ENCODE data around the gene STPG1. TPM values are rescaled to one million over a fixed set of nuclear protein-coding genes. Genes with fewer than 3 reads are reported as not detected.
A peak's percentile ranks its signal among the peaks of the same experiment; 100 is the strongest.

The STPG1 gene
- total RNA-seq, 1 donor from 2014 or later = 4.9 TPM

GRCh38 chr1:24369199-24369598 is 44.4 kb downstream of the STPG1 start:
- Mint-ChIP-seq H3K27ac (no peak overlapping the region), H3K9me3 (no peaks in the 10 kb centered on the region), H3K4me1 (ENCODE audit: low read depth) (peaks cover 19% of the 10 kb centered on the region), H3K36me3 (ENCODE audit: low read depth) (no peaks in the 10 kb centered on the region), H3K27me3 (ENCODE audit: low read depth) (no peaks in the 10 kb centered on the region), H3K4me3 (ENCODE audit: low read depth) (no peak overlapping the region)
- intact Hi-C loops (cut with micrococcal nuclease) = no loop called here
- no peak for DNase-seq (ENCODE audit: low spot score)

DNA sequence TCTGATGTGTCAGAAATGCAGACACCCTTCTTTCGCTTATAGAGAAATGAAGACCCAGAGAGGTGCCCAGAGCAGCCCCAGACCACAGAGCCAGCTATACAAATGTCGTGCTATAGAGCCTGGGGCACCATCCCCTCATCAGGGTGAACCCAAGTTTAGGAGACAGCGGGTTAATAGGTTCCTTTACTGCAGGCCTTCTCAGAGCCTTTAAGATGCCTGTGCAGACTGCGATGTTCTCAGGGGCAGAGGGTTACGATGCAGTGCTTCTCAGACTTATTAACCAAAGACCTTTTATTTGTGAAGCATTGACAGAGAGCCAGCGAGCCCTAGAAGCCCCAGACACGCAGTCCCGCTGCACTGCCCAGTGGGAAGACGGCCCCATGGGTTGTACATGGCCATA is 46.9 kb downstream of the STPG1 start:
- H3K9me3 Mint-ChIP-seq = no peaks in the 10 kb centered on the region
- no peak overlapping the region for H3K27ac Mint-ChIP-seq
- peaks cover 23% of the 10 kb centered on the region for H3K4me1 Mint-ChIP-seq (ENCODE audit: low read depth)
- intact Hi-C loops (cut with micrococcal nuclease) = no loop called here
- no peaks in the 10 kb centered on the region for H3K27me3 Mint-ChIP-seq (ENCODE audit: low read depth)
- no peaks in the 10 kb centered on the region for H3K36me3 Mint-ChIP-seq (ENCODE audit: low read depth)
- DNase-seq (ENCODE audit: low spot score) = no peak
- no peak overlapping the region for H3K4me3 Mint-ChIP-seq (ENCODE audit: low read depth)

- peak; percentile 23 for DNase-seq (ENCODE audit: low spot score)
- Mint-ChIP-seq H3K27me3 (ENCODE audit: low read depth) (no peaks in the 10 kb centered on the region), H3K9me3 (no peaks in the 10 kb centered on the region), H3K4me1 (ENCODE audit: low read depth) (peaks cover 23% of the 10 kb centered on the region), H3K4me3 (ENCODE audit: low read depth) (no peak overlapping the region), H3K27ac (peak overlapping the region; percentile 74), H3K36me3 (ENCODE audit: low read depth) (peaks cover 2% of the 10 kb centered on the region)
- intact Hi-C loops (cut with micrococcal nuclease) = loop anchor here (1.0 kb wide), 3 partner anchors 14 to 43 kb away; no protein-coding TSS in a partner anchor
Observed at GRCh38 chr1:24364975-24365678, 48.5 kb downstream of the STPG1 start.

- Mint-ChIP-seq H3K9me3 (no peaks in the 10 kb centered on the region), H3K4me1 (ENCODE audit: low read depth) (peaks cover 23% of the 10 kb centered on the region), H3K36me3 (ENCODE audit: low read depth) (peaks cover 2% of the 10 kb centered on the region), H3K27me3 (ENCODE audit: low read depth) (no peaks in the 10 kb centered on the region), H3K27ac (no peak overlapping the region), H3K4me3 (ENCODE audit: low read depth) (no peak overlapping the region)
- DNase-seq (ENCODE audit: low spot score) = no peak
- intact Hi-C loops (cut with micrococcal nuclease) = no loop called here
Observed at GRCh38 chr1:24364605-24364974, 49.0 kb downstream of the STPG1 start.

GRCh38 chr1:24363994-24364393 is 49.6 kb downstream of the STPG1 start:
- intact Hi-C loops (cut with micrococcal nuclease) = no loop called here
- no peak for DNase-seq (ENCODE audit: low spot score)
- no peak overlapping the region for H3K27ac Mint-ChIP-seq
- peaks cover 2% of the 10 kb centered on the region for H3K36me3 Mint-ChIP-seq (ENCODE audit: low read depth)
- H3K9me3 Mint-ChIP-seq = no peaks in the 10 kb centered on the region
- no peaks in the 10 kb centered on the region for H3K27me3 Mint-ChIP-seq (ENCODE audit: low read depth)
- no peak overlapping the region for H3K4me3 Mint-ChIP-seq (ENCODE audit: low read depth)
- peaks cover 23% of the 10 kb centered on the region for H3K4me1 Mint-ChIP-seq (ENCODE audit: low read depth)

- Mint-ChIP-seq H3K27me3 (ENCODE audit: low read depth) (no peaks in the 10 kb centered on the region), H3K4me1 (ENCODE audit: low read depth) (peaks cover 23% of the 10 kb centered on the region), H3K4me3 (ENCODE audit: low read depth) (no peak overlapping the region)
Observed at GRCh38 chr1:24362982-24363614, 50.5 kb downstream of the STPG1 start.

GRCh38 chr1:24362396-24362795 is 51.2 kb downstream of the STPG1 start:
- DNase-seq (ENCODE audit: low spot score) = no peak
- Mint-ChIP-seq H3K27me3 (ENCODE audit: low read depth) (no peaks in the 10 kb centered on the region), H3K4me1 (ENCODE audit: low read depth) (peaks cover 23% of the 10 kb centered on the region), H3K27ac (no peak overlapping the region), H3K9me3 (no peaks in the 10 kb centered on the region), H3K4me3 (ENCODE audit: low read depth) (no peak overlapping the region), H3K36me3 (ENCODE audit: low read depth) (peaks cover 2% of the 10 kb centered on the region)
- intact Hi-C loops (cut with micrococcal nuclease) = no loop called here

More at GRCh38 chr1:24362982-24363614, 50.5 kb downstream of the STPG1 start:
- intact Hi-C loops (cut with micrococcal nuclease) = no loop called here
- H3K36me3 Mint-ChIP-seq (ENCODE audit: low read depth) = peaks cover 2% of the 10 kb centered on the region
- H3K27ac Mint-ChIP-seq = no peak overlapping the region
- no peak for DNase-seq (ENCODE audit: low spot score)
- no peaks in the 10 kb centered on the region for H3K9me3 Mint-ChIP-seq

DNA sequence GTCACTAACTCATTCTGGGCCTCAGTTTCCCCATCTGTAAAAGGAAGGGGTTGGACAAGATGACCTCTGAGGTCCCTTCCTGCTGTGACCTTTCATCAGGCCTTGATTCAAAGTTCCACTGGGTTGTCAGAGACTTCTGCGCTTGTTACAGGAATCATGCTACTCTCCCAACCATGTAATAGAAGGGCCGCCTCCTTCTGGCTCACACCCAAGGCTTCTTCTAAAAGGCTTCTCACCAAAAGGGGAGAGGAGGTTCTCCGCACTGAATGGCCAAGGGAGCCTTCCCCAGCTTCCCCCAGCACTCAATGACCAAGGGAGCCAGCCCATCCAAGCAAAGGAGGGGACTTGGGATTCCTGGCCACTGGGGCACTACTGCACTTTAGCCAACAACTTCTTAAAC is 51.8 kb downstream of the STPG1 start:
- DNase-seq (ENCODE audit: low spot score) = no peak
- intact Hi-C loops (cut with micrococcal nuclease) = no loop called here
- Mint-ChIP-seq H3K27ac (no peak overlapping the region), H3K36me3 (ENCODE audit: low read depth) (peaks cover 2% of the 10 kb centered on the region), H3K27me3 (ENCODE audit: low read depth) (no peaks in the 10 kb centered on the region), H3K4me1 (ENCODE audit: low read depth) (peaks cover 23% of the 10 kb centered on the region), H3K9me3 (no peaks in the 10 kb centered on the region), H3K4me3 (ENCODE audit: low read depth) (no peak overlapping the region)

- intact Hi-C loops (cut with micrococcal nuclease) = no loop called here
- H3K36me3 Mint-ChIP-seq (ENCODE audit: low read depth) = peaks cover 2% of the 10 kb centered on the region
Observed at GRCh38 chr1:24360681-24361080, 52.9 kb downstream of the STPG1 start.

GRCh38 chr1:24357038-24357437 is 56.5 kb downstream of the STPG1 start:
- Mint-ChIP-seq H3K36me3 (ENCODE audit: low read depth) (peaks cover 2% of the 10 kb centered on the region), H3K27ac (no peak overlapping the region), H3K4me3 (ENCODE audit: low read depth) (no peak overlapping the region), H3K27me3 (ENCODE audit: low read depth) (no peaks in the 10 kb centered on the region), H3K4me1 (ENCODE audit: low read depth) (peaks cover 17% of the 10 kb centered on the region), H3K9me3 (no peaks in the 10 kb centered on the region)
- intact Hi-C loops (cut with micrococcal nuclease) = no loop called here
- DNase-seq (ENCODE audit: low spot score) = no peak

More at GRCh38 chr1:24360681-24361080, 52.9 kb downstream of the STPG1 start:
- H3K27ac Mint-ChIP-seq = no peak overlapping the region
- no peaks in the 10 kb centered on the region for H3K9me3 Mint-ChIP-seq
- no peak for DNase-seq (ENCODE audit: low spot score)
- no peaks in the 10 kb centered on the region for H3K27me3 Mint-ChIP-seq (ENCODE audit: low read depth)
- peaks cover 17% of the 10 kb centered on the region for H3K4me1 Mint-ChIP-seq (ENCODE audit: low read depth)
- no peak overlapping the region for H3K4me3 Mint-ChIP-seq (ENCODE audit: low read depth)

DNA sequence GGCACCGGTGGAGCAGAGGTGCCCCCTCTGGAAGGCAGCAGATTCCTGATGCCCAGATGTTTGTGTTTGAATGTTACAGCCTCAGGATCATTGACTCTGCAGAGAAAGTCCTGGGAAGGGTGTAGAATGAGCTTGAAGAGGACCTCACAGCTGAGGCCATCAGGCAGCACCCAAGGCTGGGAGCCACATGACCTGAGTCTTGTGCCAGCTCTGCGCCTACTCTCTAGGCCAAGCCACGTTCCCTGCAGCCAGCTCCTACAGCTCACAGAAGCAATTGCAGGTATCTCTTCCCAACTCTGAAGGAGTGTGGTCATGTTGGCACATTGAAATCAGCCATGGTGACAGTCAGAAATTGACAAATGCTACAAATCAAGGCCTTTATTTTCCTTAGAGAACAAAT is 58.1 kb downstream of the STPG1 start:
- H3K4me1 Mint-ChIP-seq (ENCODE audit: low read depth) = peaks cover 30% of the 10 kb centered on the region
- intact Hi-C loops (cut with micrococcal nuclease) = no loop called here
- H3K27ac Mint-ChIP-seq = no peak overlapping the region
- H3K27me3 Mint-ChIP-seq (ENCODE audit: low read depth) = no peaks in the 10 kb centered on the region
- H3K9me3 Mint-ChIP-seq = no peaks in the 10 kb centered on the region
- no peak for DNase-seq (ENCODE audit: low spot score)
- no peaks in the 10 kb centered on the region for H3K36me3 Mint-ChIP-seq (ENCODE audit: low read depth)
- no peak overlapping the region for H3K4me3 Mint-ChIP-seq (ENCODE audit: low read depth)

DNA sequence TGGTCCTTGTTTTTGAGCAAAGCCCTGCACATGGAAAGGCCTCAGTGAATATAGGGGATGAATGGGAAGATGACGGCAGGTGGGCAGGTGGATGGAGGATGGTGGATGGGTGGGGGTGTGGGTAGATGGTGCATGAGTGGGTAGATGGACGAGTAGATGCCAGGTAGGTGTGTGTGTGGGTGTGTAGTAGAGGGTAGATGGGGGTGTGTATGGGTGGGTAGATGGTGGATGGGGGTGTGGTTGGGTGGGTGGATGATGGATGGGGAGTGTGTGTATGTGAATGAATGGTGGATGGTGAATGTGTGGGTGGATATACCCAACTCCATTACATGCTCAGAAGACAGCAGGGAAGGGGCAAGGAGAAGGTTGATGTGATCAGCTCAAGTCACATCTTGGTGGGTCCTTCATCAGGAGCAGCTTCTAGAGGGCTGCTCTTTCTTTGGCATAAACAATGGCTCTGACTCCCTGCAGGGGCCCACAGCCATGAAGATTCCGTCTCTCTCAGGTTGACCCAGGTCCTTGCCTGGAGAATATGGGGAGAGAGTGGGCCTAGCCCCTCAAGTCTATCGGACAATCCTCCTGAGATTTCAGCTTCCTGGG is 60.2 kb downstream of the STPG1 start:
- Mint-ChIP-seq H3K9me3 (no peaks in the 10 kb centered on the region), H3K27ac (no peak overlapping the region), H3K4me1 (ENCODE audit: low read depth) (peaks cover 42% of the 10 kb centered on the region), H3K27me3 (ENCODE audit: low read depth) (no peaks in the 10 kb centered on the region), H3K36me3 (ENCODE audit: low read depth) (no peaks in the 10 kb centered on the region), H3K4me3 (ENCODE audit: low read depth) (no peak overlapping the region)
- intact Hi-C loops (cut with micrococcal nuclease) = no loop called here
- no peak for DNase-seq (ENCODE audit: low spot score)

Data from activated T-helper 2 cell treated with anti-CD3 and anti-CD28 coated beads, Interferon-gamma antibody, Interleukin-2, Interleukin-4, amounts not matched to agents 10 μg/mL and 5 μg/mL and 100 μg/mL, durations not matched to agents 14 hours and 24 hours and 36 hours (primary cell).